Vagina (tissue), 2 donors: Measurements from ENCODE around the gene EVA1C.

Experiments
- CTCF ChIP-seq, 3 experiments: fragments of 450-650 bp in 2 of 3; fragments of 200-600 bp in 1 of 3; sonication (generic) in 1 of 3; IDR thresholded peaks; one replicate each; pipeline ENCODE4 v1.5.1; 2017 to 2019; ENCODE audit warnings: antibody characterized with exemption in 3 of 3, mild to moderate bottlenecking in 2 of 3, moderate library complexity in 2 of 3
- POLR2A ChIP-seq, 2 donors: fragments of 450-650 bp; IDR thresholded peaks; one replicate each; pipeline ENCODE4 v1.6.1; 2017; ENCODE audit warnings: antibody characterized with exemption in 2 of 2, mild to moderate bottlenecking in 2 of 2, moderate library complexity in 2 of 2
- POLR2AphosphoS5 ChIP-seq, 2 donors: sonication (generic); formaldehyde crosslinking; IDR thresholded peaks; one replicate each; pipeline ENCODE4 v1.9.0; 2017; ENCODE audit warnings: antibody characterized with exemption in 2 of 2, mild to moderate bottlenecking in 2 of 2, low read depth in 1 of 2; ENCODE audit not compliant: insufficient read depth in 1 of 2

DNA sequence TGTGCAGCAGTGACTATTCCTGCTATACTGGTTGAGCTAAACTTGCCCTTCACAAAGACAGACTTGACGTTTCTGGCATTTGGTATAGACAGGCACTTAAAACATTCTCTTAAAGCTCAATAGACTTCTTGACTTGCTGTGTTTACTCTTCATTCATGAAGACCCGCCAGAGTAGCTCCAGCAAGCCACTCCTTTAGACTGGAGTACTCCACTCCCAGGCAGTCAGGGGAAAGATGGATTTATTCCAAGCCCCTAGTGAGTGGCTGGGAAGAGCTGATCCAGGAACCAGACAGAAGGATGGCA, 70.7 kb downstream of the EVA1C start:
- no peak for TF ChIP-seq CTCF (IDR thresholded peaks at IDR 0.05)
- TF ChIP-seq POLR2AphosphoS5 (IDR thresholded peaks at IDR 0.05; ENCODE audit: insufficient read depth in 1 of 2, low read depth in 1 of 2), result no peak
- no peak for TF ChIP-seq POLR2A (IDR thresholded peaks at IDR 0.05)
